ENCODE data around the gene FYN.

- TF ChIP-seq POLR2AphosphoS5 (IDR thresholded peaks at IDR 0.05; ENCODE audit: low read depth, low read length) (no peak), POLR2A (IDR thresholded peaks at IDR 0.05; ENCODE audit: low read depth, low read length) (no peak), SPI1 (IDR thresholded peaks at IDR 0.05; ENCODE audit: low read depth, low read length) (no peak)
Measured at GRCh38 chr6:111721753-111722154, 151.5 kb downstream of the FYN start.

Data from GM12891 (cell line).